ENCODE measurements around the gene USP30. TPM values are rescaled to one million over a fixed set of nuclear protein-coding genes. Genes with fewer than 3 reads are reported as not detected.

The USP30 gene
- total and polyA plus RNA-seq, 9 of the 15 experiments (the other 6 are each of a cell fraction or from before 2014, with no cell fraction given) = 1.4 to 15.2 (median 7.0) TPM

DNA sequence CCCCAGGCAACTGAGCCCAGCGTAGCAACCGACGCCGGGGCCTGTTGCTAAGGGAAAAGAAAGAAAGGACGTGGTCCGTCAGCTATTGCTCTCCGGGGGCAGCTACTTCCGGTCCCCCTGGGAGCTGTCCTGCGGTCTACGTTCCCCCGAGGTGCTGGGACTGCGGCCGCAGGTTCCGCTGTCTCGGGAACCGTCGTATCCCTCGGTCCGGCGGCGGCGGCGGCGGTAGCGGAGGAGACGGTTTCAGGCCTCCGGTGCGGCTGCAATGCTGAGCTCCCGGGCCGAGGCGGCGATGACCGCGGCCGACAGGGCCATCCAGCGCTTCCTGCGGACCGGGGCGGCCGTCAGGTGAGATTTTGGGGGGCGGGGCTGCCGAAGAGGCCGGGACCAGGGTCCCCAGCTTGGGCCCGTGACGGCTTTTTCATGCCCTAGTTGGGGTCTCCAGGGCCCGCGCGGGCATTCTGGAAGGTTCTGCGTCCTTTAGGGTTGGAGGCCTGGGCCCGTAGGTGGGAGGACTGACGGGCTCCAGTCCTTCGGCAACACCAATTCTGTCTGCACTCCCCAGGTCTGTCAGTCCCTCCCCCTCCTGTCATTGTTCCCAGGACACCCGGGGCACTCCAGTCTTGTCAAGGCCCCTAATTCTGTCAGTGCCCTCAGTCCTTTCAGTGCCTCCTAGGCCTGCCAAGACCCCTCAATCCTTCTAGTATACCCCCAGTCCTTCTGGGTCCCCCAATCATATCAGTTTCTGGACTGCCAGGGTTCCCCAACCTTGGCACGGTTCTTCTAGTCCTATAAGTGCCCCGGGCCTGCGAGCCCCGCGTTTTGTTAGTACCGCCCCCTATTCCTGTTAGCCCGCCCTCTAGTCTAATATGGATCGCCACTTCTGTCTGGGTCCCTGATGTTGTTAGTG lies at the start of gene USP30 (continued):
- TF ChIP-seq, protein P1, sequence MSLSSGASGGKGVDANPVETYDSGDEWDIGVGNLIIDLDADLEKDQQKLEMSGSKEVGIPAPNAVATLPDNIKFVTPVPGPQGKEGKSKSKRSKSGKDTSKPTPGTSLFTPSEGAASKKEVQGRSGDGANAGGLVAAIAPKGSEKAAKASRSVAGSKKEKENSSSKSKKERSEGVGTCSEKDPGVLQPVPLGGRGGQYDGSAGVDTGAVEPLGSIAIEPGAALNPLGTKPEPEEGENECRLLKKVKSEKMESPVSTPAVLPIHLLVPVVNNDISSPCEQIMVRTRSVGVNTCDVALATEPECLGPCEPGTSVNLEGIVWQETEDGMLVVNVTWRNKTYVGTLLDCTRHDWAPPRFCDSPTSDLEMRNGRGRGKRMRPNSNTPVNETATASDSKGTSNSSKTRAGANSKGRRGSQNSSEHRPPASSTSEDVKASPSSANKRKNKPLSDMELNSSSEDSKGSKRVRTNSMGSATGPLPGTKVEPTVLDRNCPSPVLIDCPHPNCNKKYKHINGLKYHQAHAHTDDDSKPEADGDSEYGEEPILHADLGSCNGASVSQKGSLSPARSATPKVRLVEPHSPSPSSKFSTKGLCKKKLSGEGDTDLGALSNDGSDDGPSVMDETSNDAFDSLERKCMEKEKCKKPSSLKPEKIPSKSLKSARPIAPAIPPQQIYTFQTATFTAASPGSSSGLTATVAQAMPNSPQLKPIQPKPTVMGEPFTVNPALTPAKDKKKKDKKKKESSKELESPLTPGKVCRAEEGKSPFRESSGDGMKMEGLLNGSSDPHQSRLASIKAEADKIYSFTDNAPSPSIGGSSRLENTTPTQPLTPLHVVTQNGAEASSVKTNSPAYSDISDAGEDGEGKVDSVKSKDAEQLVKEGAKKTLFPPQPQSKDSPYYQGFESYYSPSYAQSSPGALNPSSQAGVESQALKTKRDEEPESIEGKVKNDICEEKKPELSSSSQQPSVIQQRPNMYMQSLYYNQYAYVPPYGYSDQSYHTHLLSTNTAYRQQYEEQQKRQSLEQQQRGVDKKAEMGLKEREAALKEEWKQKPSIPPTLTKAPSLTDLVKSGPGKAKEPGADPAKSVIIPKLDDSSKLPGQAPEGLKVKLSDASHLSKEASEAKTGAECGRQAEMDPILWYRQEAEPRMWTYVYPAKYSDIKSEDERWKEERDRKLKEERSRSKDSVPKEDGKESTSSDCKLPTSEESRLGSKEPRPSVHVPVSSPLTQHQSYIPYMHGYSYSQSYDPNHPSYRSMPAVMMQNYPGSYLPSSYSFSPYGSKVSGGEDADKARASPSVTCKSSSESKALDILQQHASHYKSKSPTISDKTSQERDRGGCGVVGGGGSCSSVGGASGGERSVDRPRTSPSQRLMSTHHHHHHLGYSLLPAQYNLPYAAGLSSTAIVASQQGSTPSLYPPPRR (CRISPR knock-in tag; IDR thresholded peaks at IDR 0.05; ENCODE audit: borderline replicate concordance) = no peak
- TF ChIP-seq ZNF589 (CRISPR knock-in tag; IDR thresholded peaks at IDR 0.05; ENCODE audit: low read depth) (no peak), ZNF140 (CRISPR knock-in tag; IDR thresholded peaks at IDR 0.05) (no peak), NFE2 (IDR thresholded peaks at IDR 0.05; ENCODE audit: low read depth) (no peak), LARP7 (IDR thresholded peaks at IDR 0.05) (no peak), ZNF57 (CRISPR knock-in tag; IDR thresholded peaks at IDR 0.05) (no peak), SNRNP70 (optimal IDR thresholded peaks at IDR 0.05; ENCODE audit: low read depth, low read length) (no peak), ZFX (CRISPR knock-in tag; IDR thresholded peaks at IDR 0.05) (peak; percentile 89), KLF10 (CRISPR knock-in tag; IDR thresholded peaks at IDR 0.05) (no peak), BRD9 (IDR thresholded peaks at IDR 0.05; ENCODE audit: low read depth, partially characterized antibody) (no peak), HNRNPK (IDR thresholded peaks at IDR 0.05; ENCODE audit: low read depth, low read length, poor library complexity, severe bottlenecking) (no peak), NR1H2 (CRISPR knock-in tag; IDR thresholded peaks at IDR 0.05) (0 out of 2 replicates have a peak, but pooled peaks have one; percentile 85), PRMT5 (CRISPR knock-in tag; IDR thresholded peaks at IDR 0.05) (no peak), FOXP1 (CRISPR knock-in tag; IDR thresholded peaks at IDR 0.05) (no peak), ARHGAP35 (IDR thresholded peaks at IDR 0.05; ENCODE audit: partially characterized antibody) (no peak), ZBTB17 (CRISPR knock-in tag; IDR thresholded peaks at IDR 0.05) (peak; percentile 42; the same call in 1 of the 2 replicates), MCM3 (IDR thresholded peaks at IDR 0.05) (no peak)
- TF ChIP-seq, protein P2, sequence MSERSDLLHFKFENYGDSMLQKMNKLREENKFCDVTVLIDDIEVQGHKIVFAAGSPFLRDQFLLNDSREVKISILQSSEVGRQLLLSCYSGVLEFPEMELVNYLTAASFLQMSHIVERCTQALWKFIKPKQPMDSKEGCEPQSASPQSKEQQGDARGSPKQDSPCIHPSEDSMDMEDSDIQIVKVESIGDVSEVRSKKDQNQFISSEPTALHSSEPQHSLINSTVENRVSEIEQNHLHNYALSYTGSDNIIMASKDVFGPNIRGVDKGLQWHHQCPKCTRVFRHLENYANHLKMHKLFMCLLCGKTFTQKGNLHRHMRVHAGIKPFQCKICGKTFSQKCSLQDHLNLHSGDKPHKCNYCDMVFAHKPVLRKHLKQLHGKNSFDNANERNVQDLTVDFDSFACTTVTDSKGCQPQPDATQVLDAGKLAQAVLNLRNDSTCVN (CRISPR knock-in tag; IDR thresholded peaks at IDR 0.05) = no peak
- TF ChIP-seq, protein P3, sequence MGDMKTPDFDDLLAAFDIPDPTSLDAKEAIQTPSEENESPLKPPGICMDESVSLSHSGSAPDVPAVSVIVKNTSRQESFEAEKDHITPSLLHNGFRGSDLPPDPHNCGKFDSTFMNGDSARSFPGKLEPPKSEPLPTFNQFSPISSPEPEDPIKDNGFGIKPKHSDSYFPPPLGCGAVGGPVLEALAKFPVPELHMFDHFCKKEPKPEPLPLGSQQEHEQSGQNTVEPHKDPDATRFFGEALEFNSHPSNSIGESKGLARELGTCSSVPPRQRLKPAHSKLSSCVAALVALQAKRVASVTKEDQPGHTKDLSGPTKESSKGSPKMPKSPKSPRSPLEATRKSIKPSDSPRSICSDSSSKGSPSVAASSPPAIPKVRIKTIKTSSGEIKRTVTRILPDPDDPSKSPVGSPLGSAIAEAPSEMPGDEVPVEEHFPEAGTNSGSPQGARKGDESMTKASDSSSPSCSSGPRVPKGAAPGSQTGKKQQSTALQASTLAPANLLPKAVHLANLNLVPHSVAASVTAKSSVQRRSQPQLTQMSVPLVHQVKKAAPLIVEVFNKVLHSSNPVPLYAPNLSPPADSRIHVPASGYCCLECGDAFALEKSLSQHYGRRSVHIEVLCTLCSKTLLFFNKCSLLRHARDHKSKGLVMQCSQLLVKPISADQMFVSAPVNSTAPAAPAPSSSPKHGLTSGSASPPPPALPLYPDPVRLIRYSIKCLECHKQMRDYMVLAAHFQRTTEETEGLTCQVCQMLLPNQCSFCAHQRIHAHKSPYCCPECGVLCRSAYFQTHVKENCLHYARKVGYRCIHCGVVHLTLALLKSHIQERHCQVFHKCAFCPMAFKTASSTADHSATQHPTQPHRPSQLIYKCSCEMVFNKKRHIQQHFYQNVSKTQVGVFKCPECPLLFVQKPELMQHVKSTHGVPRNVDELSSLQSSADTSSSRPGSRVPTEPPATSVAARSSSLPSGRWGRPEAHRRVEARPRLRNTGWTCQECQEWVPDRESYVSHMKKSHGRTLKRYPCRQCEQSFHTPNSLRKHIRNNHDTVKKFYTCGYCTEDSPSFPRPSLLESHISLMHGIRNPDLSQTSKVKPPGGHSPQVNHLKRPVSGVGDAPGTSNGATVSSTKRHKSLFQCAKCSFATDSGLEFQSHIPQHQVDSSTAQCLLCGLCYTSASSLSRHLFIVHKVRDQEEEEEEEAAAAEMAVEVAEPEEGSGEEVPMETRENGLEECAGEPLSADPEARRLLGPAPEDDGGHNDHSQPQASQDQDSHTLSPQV (IDR thresholded peaks at IDR 0.05) = no peak

All from K562 (cell line).